ENCODE data around the gene PCBP4.

GRCh38 chr3:51955893-51956770 is 11.1 kb downstream of the PCBP4 start:
- TF ChIP-seq POLR2A (IDR thresholded peaks at IDR 0.05; ENCODE audit: borderline replicate concordance, extremely low read depth, insufficient read depth, insufficient read length): no peak
- TF ChIP-seq, protein P1, sequence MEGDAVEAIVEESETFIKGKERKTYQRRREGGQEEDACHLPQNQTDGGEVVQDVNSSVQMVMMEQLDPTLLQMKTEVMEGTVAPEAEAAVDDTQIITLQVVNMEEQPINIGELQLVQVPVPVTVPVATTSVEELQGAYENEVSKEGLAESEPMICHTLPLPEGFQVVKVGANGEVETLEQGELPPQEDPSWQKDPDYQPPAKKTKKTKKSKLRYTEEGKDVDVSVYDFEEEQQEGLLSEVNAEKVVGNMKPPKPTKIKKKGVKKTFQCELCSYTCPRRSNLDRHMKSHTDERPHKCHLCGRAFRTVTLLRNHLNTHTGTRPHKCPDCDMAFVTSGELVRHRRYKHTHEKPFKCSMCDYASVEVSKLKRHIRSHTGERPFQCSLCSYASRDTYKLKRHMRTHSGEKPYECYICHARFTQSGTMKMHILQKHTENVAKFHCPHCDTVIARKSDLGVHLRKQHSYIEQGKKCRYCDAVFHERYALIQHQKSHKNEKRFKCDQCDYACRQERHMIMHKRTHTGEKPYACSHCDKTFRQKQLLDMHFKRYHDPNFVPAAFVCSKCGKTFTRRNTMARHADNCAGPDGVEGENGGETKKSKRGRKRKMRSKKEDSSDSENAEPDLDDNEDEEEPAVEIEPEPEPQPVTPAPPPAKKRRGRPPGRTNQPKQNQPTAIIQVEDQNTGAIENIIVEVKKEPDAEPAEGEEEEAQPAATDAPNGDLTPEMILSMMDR (IDR thresholded peaks at IDR 0.05 in 2 of 3, conservative IDR thresholded peaks at IDR 0.05 in 1 of 3; ENCODE audit: borderline replicate concordance in 1 of 3, insufficient read depth in 1 of 3, low read depth in 2 of 3, low read length in 2 of 3): peak in 2 of 3 experiments; percentile 32 to 34; a peak in 4 of 6 replicates
- no peak for TF ChIP-seq JUND (IDR thresholded peaks at IDR 0.05)
- TF ChIP-seq POLR2AphosphoS5 (IDR thresholded peaks at IDR 0.05; ENCODE audit: low read depth, low read length): no peak
- no peak for TF ChIP-seq ZBTB33 (IDR thresholded peaks at IDR 0.05; ENCODE audit: extremely low read depth, insufficient replicate concordance, low read length)
- TF ChIP-seq EZH2phosphoT487 (IDR thresholded peaks at IDR 0.05; ENCODE audit: borderline replicate concordance): no peak
- TF ChIP-seq YY1 (IDR thresholded peaks at IDR 0.05; ENCODE audit: extremely low read depth, insufficient replicate concordance, low read depth, low read length): no peak
- no peak for TF ChIP-seq EZH2 (IDR thresholded peaks at IDR 0.05)
- TF ChIP-seq REST (IDR thresholded peaks at IDR 0.05; ENCODE audit: low read depth): no peak
- TF ChIP-seq CEBPB (IDR thresholded peaks at IDR 0.05; ENCODE audit: low read depth): no peak
